GM12878 (cell line): Measurements from ENCODE around the gene FAM222B. TPM values are rescaled to one million over a fixed set of nuclear protein-coding genes. Genes with fewer than 3 reads are reported as not detected.

ENCODE experiments used
- ATAC-seq: fragments of 200-7000 bp; cut with Tn5 transposase; 3 replicates; pipeline ENCODE4 v1.9.1; 2020; ENCODE audit warnings: mild to moderate bottlenecking, moderate library complexity
- BruUV-seq: library from RNA; stranded (reverse); fragments of 400-500 nt; replicated peaks from 2 replicates; lab custom pipeline; 2021; lab: Mats Ljungman, UMichigan
- CTCF ChIA-PET: fragments of 300-600 bp; sonication (Branson Sonifier 250); formaldehyde crosslinking; extraction: SDS; loops from one replicate; lab custom pipeline; 2021; ENCODE audit warnings: inconsistent platforms; lab: Yijun Ruan, JAX
- POLR2A ChIA-PET: fragments of 350-600 bp; formaldehyde crosslinking; extraction: SDS; loops from one replicate; lab custom pipeline; 2021; ENCODE audit warnings: inconsistent platforms; lab: Charles Lee
- RAD21 ChIA-PET: fragments of 300-600 bp; sonication (Branson Sonifier 250); formaldehyde crosslinking; loops from one replicate; lab custom pipeline; 2023; ENCODE audit warnings: antibody characterized with exemption; ENCODE audit not compliant: unreplicated experiment; lab: Charles Lee
- SMC1A ChIA-PET: fragments of 300-600 bp; sonication (Branson Sonifier 250); formaldehyde crosslinking; loops from one replicate; lab custom pipeline; 2023; ENCODE audit not compliant: unreplicated experiment, uncharacterized antibody; lab: Charles Lee
- DNase-seq: peaks from one replicate; pipeline ENCODE4 v3.0.0-alpha.2; 2011; ENCODE audit warnings: low read depth, low spot score
- FAIRE-seq: peaks from 3 replicates; lab custom pipeline; 2011; peaks lifted over from hg19 to GRCh38; lab: Jason Lieb, UNC
- H2AFZ ChIP-seq: 2 replicates; pipeline ENCODE4 v1.6.0; 2011; ENCODE audit warnings: low read depth, low read length, control low read depth; ENCODE audit not compliant: control insufficient read depth
- H3K27ac ChIP-seq: 2 replicates; pipeline ENCODE4 v1.5.1; 2011; ENCODE audit warnings: control low read depth; ENCODE audit not compliant: control insufficient read depth, insufficient read depth
- H3K27me3 ChIP-seq, 2 experiments: replicated peaks in 1 of 2; 2 replicates each; pipeline versions ENCODE4 v1.6.0 to v1.6.1; 2011; ENCODE audit warnings: low read length in 1 of 2; ENCODE audit not compliant: control insufficient read depth in 2 of 2, insufficient read depth in 2 of 2
- H3K36me3 ChIP-seq, 2 experiments: 2 replicates each; pipeline ENCODE4 v1.5.1; 2011; ENCODE audit warnings: low read length in 1 of 2; ENCODE audit not compliant: control insufficient read depth in 2 of 2, insufficient read depth in 2 of 2
- H3K4me1 ChIP-seq: 2 replicates; pipeline ENCODE4 v1.6.1; 2011; ENCODE audit warnings: mild to moderate bottlenecking, low read length, moderate library complexity, mixed read lengths; ENCODE audit not compliant: control insufficient read depth, insufficient read depth
- H3K4me2 ChIP-seq: 2 replicates; pipeline ENCODE4 v1.6.0; 2011; ENCODE audit warnings: control low read depth; ENCODE audit not compliant: control insufficient read depth, insufficient read depth
- H3K4me3 ChIP-seq: fragments of 200-600 bp; sonication (generic); 2 replicates; pipeline ENCODE4 v1.5.1; 2016
- H3K79me2 ChIP-seq: 2 replicates; pipeline ENCODE4 v1.6.0; 2011; ENCODE audit warnings: low read length; ENCODE audit not compliant: control insufficient read depth, insufficient read depth
- H3K9ac ChIP-seq: 2 replicates; pipeline ENCODE4 v1.8.0; 2011; ENCODE audit warnings: low read length, control low read depth, mixed read lengths; ENCODE audit not compliant: control insufficient read depth, insufficient read depth
- H3K9me3 ChIP-seq: replicated peaks from 3 replicates; pipeline ENCODE4 v1.5.1; 2011; ENCODE audit warnings: mild to moderate bottlenecking, low read length; ENCODE audit not compliant: control insufficient read depth, insufficient read depth
- H4K20me1 ChIP-seq: 2 replicates; pipeline ENCODE4 v1.6.0; 2011; ENCODE audit not compliant: control insufficient read depth, insufficient read depth
- HCFC1 ChIP-seq: fragments of 150-350 bp; IDR thresholded peaks from 2 replicates; pipeline ENCODE4 v1.6.1; 2014; ENCODE audit warnings: low read length
- MTA2 ChIP-seq: fragments of 450-650 bp; IDR thresholded peaks from 2 replicates; pipeline ENCODE4 v1.6.1; 2016; ENCODE audit warnings: low read depth, mild to moderate bottlenecking, moderate library complexity
- MXI1 ChIP-seq: fragments of 150-350 bp; IDR thresholded peaks from 2 replicates; pipeline ENCODE4 v1.6.1; 2011; ENCODE audit warnings: low read depth, mild to moderate bottlenecking, inconsistent platforms, low read length, improper control_type of control experiment
- POLR2A ChIP-seq: IDR thresholded peaks from 2 replicates; pipeline ENCODE4 v1.6.1; 2011; ENCODE audit warnings: low read depth, mild to moderate bottlenecking, low read length
- POLR2AphosphoS2 ChIP-seq: IDR thresholded peaks from 2 replicates; pipeline ENCODE4 v1.6.1; 2011; ENCODE audit warnings: low read depth, mild to moderate bottlenecking, low read length, improper control_type of control experiment, moderate library complexity
- POLR2AphosphoS5 ChIP-seq: IDR thresholded peaks from 2 replicates; pipeline ENCODE4 v1.6.1; 2011; ENCODE audit warnings: mild to moderate bottlenecking, low read length, inconsistent platforms
- RCOR1 ChIP-seq: conservative IDR thresholded peaks from 2 replicates; pipeline ENCODE4 v1.6.1; 2012; ENCODE audit warnings: low read depth, low read length, improper control_type of control experiment
- RUNX3 ChIP-seq: IDR thresholded peaks from 2 replicates; pipeline ENCODE4 v1.6.1; 2012; ENCODE audit warnings: low read length, inconsistent platforms
- ZNF274 ChIP-seq: IDR thresholded peaks from one replicate; pipeline ENCODE4 v1.8.0; 2011; ENCODE audit not compliant: insufficient read length, insufficient read depth
- WGBS: methylation state at CpG from one replicate; pipeline ENCODE4 v1.1.6; 2016; ENCODE audit warnings: low lambda C conversion rate; ENCODE audit not compliant: insufficient replicate concordance, insufficient coverage; ENCODE audit errors: missing lambda C conversion rate; 5-methylcytosine and 5-hydroxymethylcytosine counted together
- in situ Hi-C: fragments of 300-500 bp; cut with MboI; formaldehyde crosslinking; loops from 9 replicates; pipeline ENCODE4 v1.14.3; 2018; ENCODE audit warnings: mixed read lengths
- intact Hi-C: fragments of 100-400 bp; cut with micrococcal nuclease; formaldehyde crosslinking; loops from one replicate; pipeline ENCODE4 v1.14.2; 2022; ENCODE audit not compliant: unreplicated experiment
- polyA plus RNA-seq, 11 experiments: library from polyadenylated mRNA; depleted of rRNA in 4 of 11; unstranded in 6 of 11; stranded (reverse) in 5 of 11; fragments of >200 nt; fragmentation: Nextera tagmentation in 4 of 11; fragmentation: Illumina TruSeq in 1 of 11; extraction: Ambion mirVana in 4 of 11; extraction: Trizol in 1 of 11; gene quantifications; 1 replicate in 1 of 11; 2 replicates in 10 of 11; pipeline versions ENCODE4 v1.2.1 to v1.2.3, GENCODE V29; 2011 to 2016; ENCODE audit warnings: inconsistent platforms in 2 of 11, missing spikeins in 2 of 11, low read depth in 1 of 11
- total RNA-seq, 4 experiments: library from RNA; depleted of rRNA in 3 of 4; stranded (reverse); fragments of >200 nt in 3 of 4; fragmentation: Illumina TruSeq in 1 of 4; extraction: Trizol in 1 of 4; gene quantifications; 2 replicates each; pipeline versions ENCODE4 v1.2.1 to v1.2.3, GENCODE V29; 2013 to 2021

The FAM222B gene
- total and polyA plus RNA-seq, 10 of the 15 experiments (the other 5 are each of a cell fraction or from before 2014, with no cell fraction given), result 2.8 to 18.3 (median 6.4) TPM

DNA sequence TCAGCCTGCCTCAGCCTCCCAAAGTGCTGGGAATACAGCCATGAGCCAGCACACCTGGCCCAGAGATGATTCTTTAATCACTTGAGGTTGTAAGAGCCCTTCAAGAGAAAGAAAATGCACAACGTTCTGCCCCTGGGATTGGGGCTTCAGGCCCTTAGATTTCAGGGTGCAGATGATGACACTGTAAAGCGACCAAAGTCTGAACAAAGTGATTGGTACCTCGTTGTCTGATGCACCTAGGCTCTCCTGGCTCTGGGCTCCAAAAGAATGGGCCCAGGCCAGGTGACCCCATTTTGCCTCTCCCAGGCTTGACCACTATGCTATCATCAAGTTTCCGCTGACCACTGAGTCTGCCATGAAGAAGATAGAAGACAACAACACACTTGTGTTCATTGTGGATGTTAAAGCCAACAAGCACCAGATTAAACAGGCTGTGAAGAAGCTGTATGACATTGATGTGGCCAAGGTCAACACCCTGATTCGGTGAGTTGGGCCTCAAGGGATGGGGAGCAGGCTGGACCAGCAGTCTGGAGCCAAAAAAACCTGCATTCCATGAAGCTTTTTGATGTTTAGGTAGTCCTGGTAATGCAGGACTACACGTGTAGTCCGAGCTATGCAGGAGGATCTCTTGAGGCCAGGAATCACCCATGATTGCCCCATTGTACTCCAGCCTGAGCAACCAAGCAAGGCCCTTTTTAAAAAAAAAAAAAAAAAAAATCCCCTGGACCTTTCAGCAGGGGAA, 120.0 kb downstream of the FAM222B start:
- ChIA-PET CTCF (interaction anchor here (0.6 to 12.6 kb wide), 6 partner anchors 26 to 454 kb away, joined by 3 to 394 read pairs (median 6); no protein-coding TSS in a partner anchor), POLR2A (interaction anchor here (0.6 to 17.2 kb wide), 5 partner anchors 11 to 229 kb away, joined by 3 to 485 read pairs (median 4); partner anchors contain the start of genes PHF12, PROCA1, SDF2 and SUPT6H)
- no peak for DNase-seq
- Histone ChIP-seq H4K20me1 (no peaks in the 10 kb centered on the region), H3K79me2 (peaks cover 47% of the 10 kb centered on the region), H2AFZ (no peak overlapping the region), H3K36me3 (peaks cover 12 to 20% of the 10 kb centered on the region in 2 experiments; a peak in 3 of 4 replicates), H3K27me3 (no peaks in the 10 kb centered on the region)
- FAIRE-seq, result no peak
- no peak for TF ChIP-seq RUNX3
- peak; percentile 24; the same call in 1 of the 2 replicates for TF ChIP-seq POLR2A
- no peak for TF ChIP-seq MXI1
- TF ChIP-seq ZNF274, result no peak
- peak; percentile 52; the same call in 1 of the 2 replicates for TF ChIP-seq POLR2AphosphoS2
- no peak for TF ChIP-seq RCOR1
- peak; percentile 72 for TF ChIP-seq POLR2AphosphoS5
- no peak for TF ChIP-seq MTA2
- no peak for TF ChIP-seq HCFC1
- TF ChIP-seq, all 136 proteins: peak for 3
- Histone ChIP-seq H3K4me3 (peak overlapping the region; percentile 95), H3K4me2 (peak overlapping the region; percentile 88), H3K4me1 (peaks cover 22% of the 10 kb centered on the region), H3K9me3 (no peaks in the 10 kb centered on the region), H3K27ac (peak overlapping the region; percentile 56), H3K9ac (peak overlapping the region; percentile 48; the same call in 1 of the 2 replicates)
- WGBS, result 27% methylated on average over 7 of the region's 7 CpGs
- ChIA-PET SMC1A (interaction anchor here (0.6 to 2.1 kb wide), 4 partner anchors 11 to 148 kb away, joined by 3 to 9 read pairs (median 3); partner anchors contain the start of gene PROCA1), RAD21 (interaction anchor here (1.0 to 1.7 kb wide), 4 partner anchors 11 to 231 kb away, joined by 3 to 7 read pairs (median 5); partner anchors contain the start of gene PROCA1)
- TSS peak; percentile 12 for BruUV-seq
- in situ Hi-C loops (no loop called here), intact Hi-C loops (loop anchor here (10.0 kb wide), 1 partner anchor 392 kb away; no protein-coding TSS in a partner anchor)
- no peak for ATAC-seq
